GM23338 (cell line): Measurements from ENCODE around the gene IMPA2. TPM values are rescaled to one million over a fixed set of nuclear protein-coding genes. Genes with fewer than 3 reads are reported as not detected.

Experiments
- ATAC-seq: fragments of 200-7000 bp; cut with Tn5 transposase; 3 replicates; pipeline ENCODE4 v1.9.1; 2020
- DNase-seq: peaks from one replicate; pipeline ENCODE4 v3.0.0-alpha.2; 2015; ENCODE audit warnings: low spot score
- H2AFZ ChIP-seq: fragments of 200-600 bp; sonication (generic); 2 replicates; pipeline ENCODE4 v1.8.0; 2016; ENCODE audit warnings: antibody characterized with exemption, mild to moderate bottlenecking, moderate library complexity
- H3F3A ChIP-seq: fragments of 200-600 bp; sonication (generic); replicated peaks from 2 replicates; pipeline ENCODE4 v1.8.0; 2017; ENCODE audit warnings: antibody characterized with exemption, mixed run types, low read depth
- H3K27ac ChIP-seq: fragments of 200-600 bp; sonication (generic); 2 replicates; pipeline ENCODE4 v1.6.1; 2016; ENCODE audit warnings: low read depth
- H3K27me3 ChIP-seq: fragments of 200-600 bp; sonication (generic); 2 replicates; pipeline ENCODE4 v1.8.0; 2016; ENCODE audit warnings: mild to moderate bottlenecking, mixed run types, moderate library complexity; ENCODE audit not compliant: insufficient read depth
- H3K36me3 ChIP-seq: fragments of 200-600 bp; sonication (generic); 2 replicates; pipeline ENCODE4 v1.8.0; 2016; ENCODE audit warnings: mild to moderate bottlenecking; ENCODE audit not compliant: insufficient read depth
- H3K4me1 ChIP-seq: fragments of 200-600 bp; sonication (generic); 2 replicates; pipeline ENCODE4 v1.8.0; 2016; ENCODE audit warnings: mild to moderate bottlenecking, moderate library complexity; ENCODE audit not compliant: insufficient read depth
- H3K4me2 ChIP-seq: fragments of 200-600 bp; sonication (generic); 2 replicates; pipeline ENCODE4 v1.7.1; 2017; ENCODE audit warnings: mixed run types
- H3K4me3 ChIP-seq: fragments of 200-600 bp; sonication (generic); 2 replicates; pipeline ENCODE4 v1.6.1; 2016; ENCODE audit warnings: mixed run types
- H3K79me2 ChIP-seq: fragments of 200-600 bp; sonication (generic); replicated peaks from 2 replicates; pipeline ENCODE4 v1.8.0; 2017; ENCODE audit warnings: mild to moderate bottlenecking; ENCODE audit not compliant: insufficient read depth
- H3K9me2 ChIP-seq: fragments of 200-600 bp; sonication (generic); 2 replicates; pipeline ENCODE4 v1.8.0; 2017; ENCODE audit not compliant: insufficient read depth
- H4K20me1 ChIP-seq: fragments of 200-600 bp; sonication (generic); replicated peaks from 2 replicates; pipeline ENCODE4 v1.8.0; 2017; ENCODE audit warnings: mild to moderate bottlenecking; ENCODE audit not compliant: insufficient read depth
- H3K27ac Mint-ChIP-seq: 2 replicates; pipeline ENCODE4 v1.8.0; 2020; ENCODE audit warnings: inconsistent platforms, mild to moderate bottlenecking, moderate library complexity, mixed read lengths
- H3K27me3 Mint-ChIP-seq: 3 replicates; pipeline ENCODE4 v1.8.0; 2022; ENCODE audit warnings: low read depth, mild to moderate bottlenecking, moderate library complexity, mixed read lengths, inconsistent platforms; ENCODE audit not compliant: insufficient read depth, poor library complexity
- H3K36me3 Mint-ChIP-seq: 3 replicates; pipeline ENCODE4 v1.8.0; 2021; ENCODE audit warnings: low read depth, mild to moderate bottlenecking, inconsistent platforms, moderate library complexity, mixed read lengths
- H3K4me1 Mint-ChIP-seq: 3 replicates; pipeline ENCODE4 v1.8.0; 2020; ENCODE audit warnings: mild to moderate bottlenecking, inconsistent platforms, mixed read lengths
- H3K4me3 Mint-ChIP-seq: 3 replicates; pipeline ENCODE4 v1.8.0; 2021; ENCODE audit warnings: moderate library complexity, mild to moderate bottlenecking, inconsistent platforms, mixed read lengths
- H3K9me3 Mint-ChIP-seq: 3 replicates; pipeline ENCODE4 v1.8.0; 2020; ENCODE audit warnings: moderate library complexity, mild to moderate bottlenecking, inconsistent platforms, mixed read lengths
- CREB1 ChIP-seq: fragments of 250-450 bp; sonication (Bioruptor Pico); IDR thresholded peaks from 2 replicates; pipeline ENCODE4 v1.5.0; 2020; ENCODE audit warnings: low read depth, mild to moderate bottlenecking, moderate library complexity
- CTCF ChIP-seq, 2 experiments: fragments of 200-600 bp in 1 of 2; sonication (generic) in 1 of 2; conservative IDR thresholded peaks; 2 replicates each; pipeline versions ENCODE4 v1.5.1 to v1.6.1; 2016 to 2017; ENCODE audit warnings: antibody characterized with exemption in 2 of 2, low read depth in 2 of 2, mild to moderate bottlenecking in 2 of 2, moderate library complexity in 1 of 2
- ETS1 ChIP-seq: IDR thresholded peaks from 2 replicates; pipeline ENCODE4 v1.6.1; 2016; ENCODE audit warnings: antibody characterized with exemption
- EZH2 ChIP-seq: fragments of 200-600 bp; sonication (generic); IDR thresholded peaks from one replicate; pipeline ENCODE4 v1.8.0; 2017; ENCODE audit warnings: antibody characterized with exemption, mild to moderate bottlenecking, low read depth; ENCODE audit not compliant: unreplicated experiment
- EZH2phosphoT487 ChIP-seq: fragments of 200-600 bp; sonication (generic); IDR thresholded peaks from one replicate; pipeline ENCODE4 v1.8.1; 2018; ENCODE audit warnings: antibody characterized with exemption; ENCODE audit not compliant: unreplicated experiment
- JUNB ChIP-seq: IDR thresholded peaks from one replicate; pipeline ENCODE4 v1.6.1; 2016; ENCODE audit warnings: antibody characterized with exemption; ENCODE audit not compliant: unreplicated experiment
- NANOG ChIP-seq: IDR thresholded peaks from 2 replicates; pipeline ENCODE4 v1.6.1; 2016; ENCODE audit warnings: antibody characterized with exemption, borderline replicate concordance
- POLR2AphosphoS5 ChIP-seq: IDR thresholded peaks from 2 replicates; pipeline ENCODE4 v1.6.1; 2016; ENCODE audit warnings: antibody characterized with exemption, low read depth
- STAT1 ChIP-seq: IDR thresholded peaks from one replicate; pipeline ENCODE4 v1.6.1; 2016; ENCODE audit warnings: antibody characterized with exemption; ENCODE audit not compliant: unreplicated experiment
- ZNF114 ChIP-seq: fragments of 250-450 bp; sonication (Bioruptor Pico); IDR thresholded peaks from 2 replicates; pipeline ENCODE4 v1.5.0; 2020; ENCODE audit warnings: mild to moderate bottlenecking, moderate library complexity
- ZNF331 ChIP-seq: fragments of 250-450 bp; sonication (Bioruptor Pico); IDR thresholded peaks from 2 replicates; pipeline ENCODE4 v1.5.0; 2020; ENCODE audit warnings: low read depth, mild to moderate bottlenecking, moderate library complexity
- ZNF462 ChIP-seq: fragments of 250-450 bp; sonication (Bioruptor Pico); IDR thresholded peaks from 2 replicates; pipeline ENCODE4 v1.5.0; 2020; ENCODE audit warnings: mild to moderate bottlenecking, moderate library complexity
- polyA plus RNA-seq: library from polyadenylated mRNA; unstranded; fragments of >200 nt; fragmentation: Nextera tagmentation; extraction: Ambion mirVana; gene quantifications from 2 replicates; pipeline ENCODE4 v1.2.1, GENCODE V29; 2016
- total RNA-seq: library from RNA; depleted of rRNA; stranded (reverse); fragments of >200 nt; shearing (Covaris generic); gene quantifications from 2 replicates; pipeline ENCODE4 v1.2.3, GENCODE V29; 2014
- TF ChIP-seq, protein P1 (sequence below): IDR thresholded peaks from one replicate; pipeline ENCODE4 v1.6.1; 2018; ENCODE audit warnings: antibody characterized with exemption; ENCODE audit not compliant: unreplicated experiment

IMPA2 gene
- total and polyA plus RNA-seq, 2 experiments from 2014 or later: 50.4 to 122 TPM

- no peak overlapping the region for H3K27ac Mint-ChIP-seq
- peaks cover 51% of the 10 kb centered on the region for H3K36me3 Mint-ChIP-seq
- no peak overlapping the region for H3K4me3 Mint-ChIP-seq
- Histone ChIP-seq H3K36me3 (peaks cover 22% of the 10 kb centered on the region), H3K4me3 (no peak overlapping the region), H3K27me3 (no peaks in the 10 kb centered on the region), H4K20me1 (no peaks in the 10 kb centered on the region), H3K27ac (no peak overlapping the region), H3K4me2 (no peak overlapping the region), H3K4me1 (0 out of 2 replicates have a peak, but pooled peaks cover 4% of the 10 kb centered on the region), H2AFZ (no peak overlapping the region), H3K79me2 (no peaks in the 10 kb centered on the region), H3K9me2 (no peaks in the 10 kb centered on the region), H3F3A (no peaks in the 10 kb centered on the region)
- ATAC-seq (no peak), DNase-seq (no peak)
- H3K4me1 Mint-ChIP-seq: peaks cover 20% of the 10 kb centered on the region
- TF ChIP-seq CTCF (conservative IDR thresholded peaks at IDR 0.05; ENCODE audit: low read depth in 2 of 2) (no peak), EZH2phosphoT487 (no peak), EZH2 (no peak), POLR2AphosphoS5 (no peak), ZNF331 (CRISPR knock-in tag) (no peak), NANOG (no peak), ZNF114 (no peak), ZNF462 (no peak), CREB1 (no peak), ETS1 (no peak), JUNB (no peak), STAT1 (no peak)
- TF ChIP-seq, protein P1, sequence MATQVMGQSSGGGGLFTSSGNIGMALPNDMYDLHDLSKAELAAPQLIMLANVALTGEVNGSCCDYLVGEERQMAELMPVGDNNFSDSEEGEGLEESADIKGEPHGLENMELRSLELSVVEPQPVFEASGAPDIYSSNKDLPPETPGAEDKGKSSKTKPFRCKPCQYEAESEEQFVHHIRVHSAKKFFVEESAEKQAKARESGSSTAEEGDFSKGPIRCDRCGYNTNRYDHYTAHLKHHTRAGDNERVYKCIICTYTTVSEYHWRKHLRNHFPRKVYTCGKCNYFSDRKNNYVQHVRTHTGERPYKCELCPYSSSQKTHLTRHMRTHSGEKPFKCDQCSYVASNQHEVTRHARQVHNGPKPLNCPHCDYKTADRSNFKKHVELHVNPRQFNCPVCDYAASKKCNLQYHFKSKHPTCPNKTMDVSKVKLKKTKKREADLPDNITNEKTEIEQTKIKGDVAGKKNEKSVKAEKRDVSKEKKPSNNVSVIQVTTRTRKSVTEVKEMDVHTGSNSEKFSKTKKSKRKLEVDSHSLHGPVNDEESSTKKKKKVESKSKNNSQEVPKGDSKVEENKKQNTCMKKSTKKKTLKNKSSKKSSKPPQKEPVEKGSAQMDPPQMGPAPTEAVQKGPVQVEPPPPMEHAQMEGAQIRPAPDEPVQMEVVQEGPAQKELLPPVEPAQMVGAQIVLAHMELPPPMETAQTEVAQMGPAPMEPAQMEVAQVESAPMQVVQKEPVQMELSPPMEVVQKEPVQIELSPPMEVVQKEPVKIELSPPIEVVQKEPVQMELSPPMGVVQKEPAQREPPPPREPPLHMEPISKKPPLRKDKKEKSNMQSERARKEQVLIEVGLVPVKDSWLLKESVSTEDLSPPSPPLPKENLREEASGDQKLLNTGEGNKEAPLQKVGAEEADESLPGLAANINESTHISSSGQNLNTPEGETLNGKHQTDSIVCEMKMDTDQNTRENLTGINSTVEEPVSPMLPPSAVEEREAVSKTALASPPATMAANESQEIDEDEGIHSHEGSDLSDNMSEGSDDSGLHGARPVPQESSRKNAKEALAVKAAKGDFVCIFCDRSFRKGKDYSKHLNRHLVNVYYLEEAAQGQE: no peak
- peaks cover 9% of the 10 kb centered on the region for H3K27me3 Mint-ChIP-seq
- no peaks in the 10 kb centered on the region for H3K9me3 Mint-ChIP-seq
Observed at GRCh38 chr18:12030670-12031069, 49.4 kb downstream of the IMPA2 start.
